Caco-2 (cell line): ENCODE data around the gene GPC6. TPM values are rescaled to one million over a fixed set of nuclear protein-coding genes. Genes with fewer than 3 reads are reported as not detected.

ENCODE experiments used
- BruUV-seq: library from RNA; stranded (reverse); fragments of 400-500 nt; replicated peaks from 2 replicates; lab custom pipeline; 2021; lab: Mats Ljungman, UMichigan
- CTCF ChIA-PET: fragments of 300-600 bp; sonication (Branson Sonifier 250); formaldehyde crosslinking; loops from one replicate; lab custom pipeline; 2022; ENCODE audit warnings: antibody characterized with exemption; lab: Charles Lee
- POLR2A ChIA-PET: fragments of 300-600 bp; sonication (Branson Sonifier 250); formaldehyde crosslinking; loops from one replicate; lab custom pipeline; 2022; ENCODE audit warnings: antibody characterized with exemption; lab: Charles Lee
- DNase-seq, 2 experiments: peaks; one replicate each; pipeline versions ENCODE4 v3.0.0 to v3.0.0-alpha.2; 2020 to 2022
- H3K27me3 ChIP-seq: replicated peaks from 2 replicates; pipeline ENCODE4 v1.6.0; 2011; ENCODE audit warnings: low read length; ENCODE audit not compliant: control insufficient read depth, insufficient read depth
- H3K36me3 ChIP-seq: 2 replicates; pipeline ENCODE4 v1.5.1; 2011; ENCODE audit warnings: low read length; ENCODE audit not compliant: control insufficient read depth, insufficient read depth
- H3K4me1 ChIP-seq: fragments of 250-450 bp; sonication (Bioruptor Pico); 2 replicates; pipeline ENCODE4 v1.5.1; 2020; ENCODE audit warnings: mild to moderate bottlenecking
- H3K4me3 ChIP-seq: 2 replicates; pipeline ENCODE4 v1.5.1; 2011; ENCODE audit warnings: low read depth, mild to moderate bottlenecking, control low read depth, low read length
- H3K9me3 ChIP-seq: fragments of 250-450 bp; sonication (Bioruptor Pico); 2 replicates; pipeline ENCODE4 v1.5.1; 2020; ENCODE audit warnings: mild to moderate bottlenecking, moderate library complexity
- H3K27ac Mint-ChIP-seq: one replicate; pipeline ENCODE4 v1.8.0; 2022; ENCODE audit warnings: mixed read lengths; ENCODE audit not compliant: unreplicated experiment
- H3K27me3 Mint-ChIP-seq: one replicate; pipeline ENCODE4 v1.8.0; 2022; ENCODE audit warnings: mixed read lengths; ENCODE audit not compliant: insufficient read depth, unreplicated experiment
- H3K36me3 Mint-ChIP-seq: one replicate; pipeline ENCODE4 v1.8.0; 2022; ENCODE audit warnings: mild to moderate bottlenecking, mixed read lengths; ENCODE audit not compliant: insufficient read depth, unreplicated experiment
- H3K4me1 Mint-ChIP-seq: one replicate; pipeline ENCODE4 v1.8.0; 2022; ENCODE audit warnings: low read depth, mixed read lengths; ENCODE audit not compliant: unreplicated experiment
- H3K4me3 Mint-ChIP-seq: one replicate; pipeline ENCODE4 v1.8.0; 2022; ENCODE audit warnings: mild to moderate bottlenecking, moderate library complexity, mixed read lengths; ENCODE audit not compliant: unreplicated experiment
- H3K9me3 Mint-ChIP-seq: one replicate; pipeline ENCODE4 v1.8.0; 2022; ENCODE audit warnings: mixed read lengths; ENCODE audit not compliant: unreplicated experiment
- CTCF ChIP-seq, 2 experiments: fragments of 200-600 bp in 1 of 2; IDR thresholded peaks; 1 replicate in 1 of 2; 2 replicates in 1 of 2; pipeline versions ENCODE4 v1.5.1 to v1.8.0; 2011 to 2022; ENCODE audit warnings: antibody characterized with exemption in 1 of 2, control low read depth in 1 of 2, inconsistent platforms in 1 of 2, low read depth in 1 of 2, low read length in 1 of 2, mild to moderate bottlenecking in 1 of 2, moderate library complexity in 1 of 2; ENCODE audit not compliant: insufficient read depth in 1 of 2, severe bottlenecking in 1 of 2, unreplicated experiment in 1 of 2
- intact Hi-C: fragments of 100-400 bp; cut with micrococcal nuclease; formaldehyde crosslinking; loops from one replicate; pipeline ENCODE4 v1.10.0; 2022; ENCODE audit not compliant: unreplicated experiment
- total RNA-seq: library from RNA; stranded (reverse); gene quantifications from 2 replicates; pipeline ENCODE4 v1.2.3, GENCODE V29; 2022

The GPC6 gene
- total RNA-seq, 1 experiment from 2014 or later, result 0.16 TPM

DNA sequence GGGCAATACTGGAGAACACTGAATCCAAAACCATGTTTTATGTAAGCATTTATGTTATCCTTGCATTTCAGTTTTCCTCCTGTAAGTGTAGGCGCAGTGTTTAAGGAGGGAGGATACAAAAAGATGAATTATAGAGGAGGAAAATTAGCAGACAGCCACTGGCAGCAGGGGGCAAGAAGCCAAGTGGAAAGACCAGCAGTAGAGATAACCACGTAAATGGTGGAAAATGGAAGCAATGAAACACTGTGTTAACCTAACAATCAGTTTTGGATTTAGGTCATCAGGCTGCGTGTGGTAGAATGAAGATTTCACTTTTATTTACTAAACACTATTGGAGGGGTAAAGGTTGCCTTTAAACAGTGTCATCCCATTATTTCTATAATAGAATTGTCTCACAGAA, 447.3 kb downstream of the GPC6 start:
- Histone ChIP-seq H3K27me3 (no peaks in the 10 kb centered on the region), H3K9me3 (no peaks in the 10 kb centered on the region), H3K4me1 (no peaks in the 10 kb centered on the region), H3K4me3 (no peak overlapping the region), H3K36me3 (no peaks in the 10 kb centered on the region)
- BruUV-seq, result no TSS peak
- H3K36me3 Mint-ChIP-seq, result no peaks in the 10 kb centered on the region
- intact Hi-C loops, result no loop called here
- H3K9me3 Mint-ChIP-seq, result no peaks in the 10 kb centered on the region
- ChIA-PET CTCF (no interaction called here), POLR2A (no interaction called here)
- no peak overlapping the region for H3K4me3 Mint-ChIP-seq
- no peak for TF ChIP-seq CTCF (IDR thresholded peaks at IDR 0.05; ENCODE audit: insufficient read depth in 1 of 2, low read depth in 1 of 2, low read length in 1 of 2, severe bottlenecking in 1 of 2, unreplicated experiment in 1 of 2)
- H3K27ac Mint-ChIP-seq, result no peak overlapping the region
- DNase-seq, result no peak
- H3K27me3 Mint-ChIP-seq, result no peaks in the 10 kb centered on the region
- H3K4me1 Mint-ChIP-seq, result no peaks in the 10 kb centered on the region

- Mint-ChIP-seq H3K27me3 (no peaks in the 10 kb centered on the region), H3K4me3 (no peak overlapping the region), H3K4me1 (no peaks in the 10 kb centered on the region), H3K36me3 (no peaks in the 10 kb centered on the region), H3K27ac (no peak overlapping the region), H3K9me3 (no peaks in the 10 kb centered on the region)
- intact Hi-C loops, result no loop called here
- CTCF ChIA-PET, result no interaction called here
- POLR2A ChIA-PET, result no interaction called here
- no TSS peak for BruUV-seq
- Histone ChIP-seq H3K9me3 (no peaks in the 10 kb centered on the region), H3K4me3 (no peak overlapping the region), H3K36me3 (no peaks in the 10 kb centered on the region), H3K27me3 (no peaks in the 10 kb centered on the region), H3K4me1 (no peaks in the 10 kb centered on the region)
- TF ChIP-seq CTCF (IDR thresholded peaks at IDR 0.05; ENCODE audit: insufficient read depth in 1 of 2, low read depth in 1 of 2, low read length in 1 of 2, severe bottlenecking in 1 of 2, unreplicated experiment in 1 of 2), result no peak
- DNase-seq, result no peak
These were observed 447.7 kb downstream of the GPC6 start for GRCh38 chr13:93674337-93674755.

DNA sequence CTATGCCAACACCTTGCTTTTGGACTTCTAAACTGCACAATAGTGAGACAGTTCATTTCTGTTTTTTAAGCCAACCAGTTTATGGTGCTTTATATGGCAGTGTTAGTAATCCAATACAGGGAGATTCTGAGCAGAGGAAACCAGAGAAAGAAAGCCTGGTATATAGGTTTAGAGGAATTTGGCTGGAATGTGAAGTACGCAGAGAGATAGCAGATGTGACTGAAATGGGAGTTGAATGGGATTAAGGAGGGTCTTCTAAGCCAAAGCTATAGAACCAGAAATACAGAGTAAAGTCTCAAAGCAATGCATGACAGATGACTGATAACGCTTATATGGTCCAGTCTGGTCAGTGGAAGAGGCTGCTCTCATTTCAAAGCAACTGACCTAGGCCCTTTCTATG, 453.7 kb downstream of the GPC6 start:
- POLR2A ChIA-PET, result no interaction called here
- BruUV-seq, result no TSS peak
- no peaks in the 10 kb centered on the region for H3K9me3 ChIP-seq

More for the DNA sequence above, 453.7 kb downstream of the GPC6 start:
- no peaks in the 10 kb centered on the region for H3K27me3 Mint-ChIP-seq
- H3K27ac Mint-ChIP-seq, result no peak overlapping the region
- H3K4me3 Mint-ChIP-seq, result no peak overlapping the region
- no peaks in the 10 kb centered on the region for H3K4me1 Mint-ChIP-seq
- H3K9me3 Mint-ChIP-seq, result no peaks in the 10 kb centered on the region
- Histone ChIP-seq H3K4me1 (0 out of 2 replicates have a peak, but pooled peaks cover 7% of the 10 kb centered on the region), H3K27me3 (no peaks in the 10 kb centered on the region), H3K4me3 (no peak overlapping the region), H3K36me3 (no peaks in the 10 kb centered on the region)
- DNase-seq, result no peak
- no peaks in the 10 kb centered on the region for H3K36me3 Mint-ChIP-seq
- no peak for TF ChIP-seq CTCF (IDR thresholded peaks at IDR 0.05; ENCODE audit: insufficient read depth in 1 of 2, low read depth in 1 of 2, low read length in 1 of 2, severe bottlenecking in 1 of 2, unreplicated experiment in 1 of 2)
- CTCF ChIA-PET, result no interaction called here
- intact Hi-C loops, result no loop called here
